Peyer's patch (tissue), 4 donors: ENCODE results near the gene PTPN2.

ENCODE experiments used
- POLR2A ChIP-seq, 2 donors: fragments of 450-650 bp; IDR thresholded peaks; one replicate each; pipeline ENCODE4 v1.5.1; 2017; ENCODE audit warnings: antibody characterized with exemption in 2 of 2, mild to moderate bottlenecking in 2 of 2, moderate library complexity in 2 of 2
- TF ChIP-seq, protein P1 (sequence below), 6 experiments: fragments of 450-650 bp in 4 of 6; fragments of 200-600 bp in 2 of 6; sonication (generic) in 1 of 6; IDR thresholded peaks; one replicate each; pipeline ENCODE4 v1.5.1; 2017 to 2019; ENCODE audit warnings: antibody characterized with exemption in 6 of 6, mild to moderate bottlenecking in 3 of 6, moderate library complexity in 1 of 6

DNA sequence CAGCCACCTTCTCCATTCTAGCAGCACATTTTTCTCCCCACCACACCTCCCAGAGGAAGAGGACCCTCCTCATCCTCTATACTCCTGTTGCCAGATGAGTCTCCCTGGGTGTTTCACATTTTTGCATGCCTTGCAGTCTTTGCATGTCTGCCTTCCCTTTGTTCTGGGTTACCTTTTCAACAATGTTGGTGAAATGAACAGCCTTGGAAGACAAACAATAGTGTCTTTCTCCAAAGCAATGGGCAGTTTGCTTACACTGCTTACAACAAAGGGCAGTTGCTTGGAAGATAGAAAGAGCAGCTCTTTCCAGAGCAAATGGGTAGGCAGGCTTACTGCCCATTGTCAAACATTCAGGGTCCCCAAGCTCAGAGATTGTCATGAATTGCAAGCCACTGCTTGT lies 49.3 kb upstream of the PTPN2 start:
- TF ChIP-seq, protein P1, sequence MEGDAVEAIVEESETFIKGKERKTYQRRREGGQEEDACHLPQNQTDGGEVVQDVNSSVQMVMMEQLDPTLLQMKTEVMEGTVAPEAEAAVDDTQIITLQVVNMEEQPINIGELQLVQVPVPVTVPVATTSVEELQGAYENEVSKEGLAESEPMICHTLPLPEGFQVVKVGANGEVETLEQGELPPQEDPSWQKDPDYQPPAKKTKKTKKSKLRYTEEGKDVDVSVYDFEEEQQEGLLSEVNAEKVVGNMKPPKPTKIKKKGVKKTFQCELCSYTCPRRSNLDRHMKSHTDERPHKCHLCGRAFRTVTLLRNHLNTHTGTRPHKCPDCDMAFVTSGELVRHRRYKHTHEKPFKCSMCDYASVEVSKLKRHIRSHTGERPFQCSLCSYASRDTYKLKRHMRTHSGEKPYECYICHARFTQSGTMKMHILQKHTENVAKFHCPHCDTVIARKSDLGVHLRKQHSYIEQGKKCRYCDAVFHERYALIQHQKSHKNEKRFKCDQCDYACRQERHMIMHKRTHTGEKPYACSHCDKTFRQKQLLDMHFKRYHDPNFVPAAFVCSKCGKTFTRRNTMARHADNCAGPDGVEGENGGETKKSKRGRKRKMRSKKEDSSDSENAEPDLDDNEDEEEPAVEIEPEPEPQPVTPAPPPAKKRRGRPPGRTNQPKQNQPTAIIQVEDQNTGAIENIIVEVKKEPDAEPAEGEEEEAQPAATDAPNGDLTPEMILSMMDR (IDR thresholded peaks at IDR 0.05): no peak
- no peak for TF ChIP-seq POLR2A (IDR thresholded peaks at IDR 0.05)
